NCI-H2081 treated with DMSO at 0.1 percent for 48 hours (cell line): Measurements from ENCODE around the gene RHOT2.

Source experiments
- DNase-seq: peaks from one replicate; lab custom pipeline; 2025; lab: John Stamatoyannopoulos, UW

Gene RHOT2

DNA sequence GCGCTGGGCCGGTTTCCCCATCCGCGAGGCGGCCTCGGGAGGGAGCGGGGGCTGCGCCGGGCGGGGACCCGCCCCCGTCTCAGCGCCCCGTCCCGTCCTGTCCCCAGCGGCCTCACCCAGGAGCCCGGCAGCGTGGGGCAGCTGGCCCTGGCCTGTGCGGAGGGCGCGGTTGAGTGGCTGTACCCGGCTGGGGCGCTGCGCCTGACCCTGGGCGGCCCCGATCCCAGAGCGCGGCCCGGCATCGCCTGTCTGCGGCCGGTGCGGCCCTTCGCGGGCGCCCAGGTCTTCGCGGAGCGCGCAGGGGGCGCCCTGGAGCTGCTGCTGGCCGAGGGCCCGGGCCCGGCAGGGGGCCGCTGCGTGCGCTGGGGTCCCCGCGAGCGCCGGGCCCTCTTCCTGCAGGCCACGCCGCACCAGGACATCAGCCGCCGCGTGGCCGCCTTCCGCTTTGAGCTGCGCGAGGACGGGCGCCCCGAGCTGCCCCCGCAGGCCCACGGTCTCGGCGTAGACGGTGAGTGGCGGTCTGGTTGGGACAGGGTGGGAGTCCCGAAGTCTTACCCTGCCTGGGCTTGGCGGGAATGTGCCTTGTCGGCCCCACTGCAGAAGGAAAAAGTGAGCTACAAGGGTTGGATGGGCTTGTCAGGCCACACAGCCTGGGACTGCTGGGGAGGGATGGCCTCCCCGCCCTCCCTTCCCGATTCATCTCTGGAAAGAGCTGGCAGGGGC lies 47.7 kb downstream of the RHOT2 start:
- no peak for DNase-seq

- no peak for DNase-seq
Measured at GRCh38 chr16:716200-716568, 48.3 kb downstream of the RHOT2 start.

GRCh38 chr16:716768-717325 lies 48.9 kb downstream of the RHOT2 start:
- DNase-seq, result no peak

DNA sequence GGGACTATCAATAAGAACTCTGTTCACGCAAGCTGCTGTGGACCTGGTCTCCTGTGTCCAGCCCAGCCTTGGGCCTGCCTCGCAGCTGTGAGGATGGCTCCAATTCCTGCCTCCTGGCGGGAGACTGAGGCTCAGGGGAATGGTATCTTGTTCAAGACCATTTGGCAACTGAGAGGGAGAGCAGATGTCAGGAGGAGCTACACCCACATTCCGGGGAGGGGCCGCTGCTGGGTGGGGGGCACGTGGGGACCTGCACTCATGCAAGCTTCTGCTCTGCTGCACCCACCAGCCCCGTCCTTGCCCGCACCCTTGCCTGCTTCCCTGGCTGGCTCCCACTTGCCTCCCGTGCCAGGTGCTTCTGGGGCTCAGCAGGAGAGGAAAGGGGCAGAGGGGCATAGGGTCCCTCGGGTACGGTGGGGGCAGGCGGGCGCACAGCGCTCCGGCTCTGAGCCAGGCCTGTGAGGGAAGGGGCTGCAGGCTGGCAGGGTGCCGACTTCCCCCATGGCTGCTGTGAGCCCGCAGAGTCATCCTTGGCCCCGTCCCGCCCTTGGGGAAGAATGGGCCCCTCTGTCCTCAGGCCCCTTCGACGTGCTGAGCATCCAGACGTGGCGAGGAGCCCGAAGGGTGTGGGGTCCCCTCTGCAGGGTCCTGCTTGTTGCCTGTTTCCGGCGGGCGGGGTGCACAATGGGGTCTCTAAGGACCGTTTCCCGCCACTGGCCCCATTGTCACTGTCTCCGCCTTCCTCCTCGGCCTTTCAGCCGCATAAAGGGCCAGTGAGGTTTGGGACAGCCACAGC lies 49.7 kb downstream of the RHOT2 start:
- no peak for DNase-seq

- DNase-seq, result no peak
Measured at GRCh38 chr16:718389-718788, 50.5 kb downstream of the RHOT2 start.

- DNase-seq, result no peak
Measured at GRCh38 chr16:718922-719321, 51.0 kb downstream of the RHOT2 start.

DNA sequence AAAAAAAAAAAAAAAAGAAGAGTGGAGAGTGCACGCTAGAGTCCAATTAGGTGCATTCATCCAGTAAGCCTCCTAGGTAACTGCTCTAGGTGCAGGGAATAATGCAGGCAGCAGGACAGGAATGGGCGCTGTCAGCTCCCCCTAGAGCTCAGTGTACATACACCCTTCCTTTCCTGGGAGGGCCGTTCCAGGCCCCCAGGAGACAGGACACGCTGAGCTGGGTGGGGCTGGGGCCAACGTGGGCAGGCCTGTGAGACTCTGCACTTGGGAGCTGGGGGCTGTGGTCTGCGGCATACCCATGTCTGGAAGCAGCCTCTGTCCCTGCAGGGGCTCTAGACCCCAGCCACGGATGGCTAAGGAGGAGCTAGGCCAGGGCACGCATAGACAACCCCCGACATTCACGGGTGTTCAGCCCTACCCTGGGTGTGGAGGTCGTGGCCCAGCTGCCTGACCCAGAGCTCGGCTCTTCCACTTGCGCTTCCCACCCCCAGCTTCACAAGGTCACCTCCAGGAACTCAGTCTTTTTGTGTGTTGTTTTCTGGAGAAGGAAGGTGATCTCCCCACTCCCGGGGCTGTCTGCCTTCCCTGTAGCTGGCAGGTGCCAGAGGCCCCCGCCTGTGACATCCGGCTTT lies 52.0 kb downstream of the RHOT2 start:
- peak; percentile 32 for DNase-seq

DNA sequence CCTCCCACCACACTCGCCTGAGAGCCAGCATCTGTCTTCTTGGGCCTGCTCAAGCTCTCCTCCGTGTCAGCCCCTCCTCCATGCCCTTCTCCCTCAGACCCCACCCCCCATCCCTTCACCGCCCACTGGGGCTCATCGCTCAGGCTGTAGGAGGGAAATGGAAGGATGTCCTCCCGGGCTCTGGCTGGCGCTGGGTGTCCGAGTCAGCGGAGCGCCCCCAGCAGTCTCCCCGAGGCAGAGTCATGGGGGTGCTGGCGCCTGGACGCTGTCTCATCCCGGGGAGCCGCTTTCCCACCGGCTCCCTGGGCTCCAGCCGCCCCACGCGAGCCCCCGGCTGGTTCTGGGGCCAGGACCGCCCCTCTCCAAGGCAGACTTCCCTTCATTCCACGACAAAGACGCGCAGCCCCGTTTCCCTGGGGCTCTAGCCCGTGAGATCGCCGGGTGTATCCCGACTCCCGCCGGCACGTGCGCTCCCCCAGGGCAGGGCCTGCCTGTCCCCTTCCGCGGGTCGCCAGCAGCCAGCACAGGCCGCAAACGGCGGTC lies 52.6 kb downstream of the RHOT2 start:
- no peak for DNase-seq

- DNase-seq, result no peak
Measured at GRCh38 chr16:720990-721764, 53.2 kb downstream of the RHOT2 start, which contains the start of gene ANTKMT. ANTKMT (plus strand) TSS chr16:721146; CDS start chr16:721275, 129 bp downstream.

DNA sequence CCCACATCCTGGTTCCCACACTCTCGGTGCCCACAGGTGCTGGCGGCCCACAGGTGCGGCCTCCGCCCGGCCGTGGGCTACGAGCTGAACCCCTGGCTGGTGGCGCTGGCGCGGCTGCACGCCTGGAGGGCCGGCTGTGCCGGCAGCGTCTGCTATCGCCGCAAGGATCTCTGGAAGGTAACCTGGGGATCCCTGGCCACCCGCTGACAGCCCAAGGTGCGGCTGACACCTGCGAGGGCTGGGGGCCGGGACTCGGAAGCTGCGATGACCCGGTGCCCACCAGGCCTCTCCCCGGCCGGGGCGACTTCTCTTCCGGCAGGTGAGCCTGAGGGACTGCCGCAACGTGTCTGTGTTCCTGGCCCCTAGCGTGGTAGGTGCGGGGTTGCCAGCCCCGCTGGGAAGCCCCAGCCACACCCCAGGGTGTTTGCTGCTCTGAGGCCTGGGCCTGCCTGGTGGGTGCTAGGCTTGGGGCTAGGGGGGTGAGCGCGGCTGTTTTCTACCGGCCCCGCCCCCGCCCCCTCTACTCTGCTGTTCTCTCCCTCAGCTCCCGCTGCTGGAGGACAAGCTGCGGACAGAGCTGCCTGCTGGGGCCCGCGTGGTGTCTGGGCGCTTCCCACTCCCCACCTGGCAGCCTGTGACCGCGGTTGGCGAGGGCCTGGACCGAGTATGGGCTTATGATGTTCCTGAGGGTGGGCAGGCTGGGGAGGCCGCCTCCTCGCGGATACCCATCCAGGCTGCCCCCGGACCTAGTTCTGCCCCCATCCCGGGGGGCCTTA lies 54.0 kb downstream of the RHOT2 start:
- DNase-seq, result no peak

- no peak for DNase-seq
Measured at GRCh38 chr16:722835-723633, 55.1 kb downstream of the RHOT2 start.

- no peak for DNase-seq
Measured at GRCh38 chr16:723695-724094, 55.8 kb downstream of the RHOT2 start.
